Endothelial cell of umbilical vein (primary cell): ENCODE data around the gene FLT1. TPM values are rescaled to one million over a fixed set of nuclear protein-coding genes. Genes with fewer than 3 reads are reported as not detected.

Experiments used
- BruUV-seq: library from RNA; stranded (reverse); fragments of 400-500 nt; replicated peaks from 2 replicates; lab custom pipeline; 2021; lab: Mats Ljungman, UMichigan
- CTCF ChIA-PET: fragments of 300-600, 350-600 bp; sonication (Branson Sonifier 250); formaldehyde crosslinking; loops from one replicate; lab custom pipeline; 2021; ENCODE audit warnings: antibody characterized with exemption, inconsistent platforms; lab: Charles Lee
- POLR2A ChIA-PET: fragments of 300-600, 350-600 bp; sonication (Branson Sonifier 250); formaldehyde crosslinking; loops from one replicate; lab custom pipeline; 2021; ENCODE audit warnings: antibody characterized with exemption, inconsistent platforms; lab: Charles Lee
- DNase-seq: peaks from one replicate; pipeline ENCODE4 v3.0.0-alpha.2; 2011; ENCODE audit warnings: low read depth, low spot score
- FAIRE-seq: peaks from 2 replicates; lab custom pipeline; 2011; peaks lifted over from hg19 to GRCh38; lab: Jason Lieb, UNC
- H2AFZ ChIP-seq: 2 replicates; pipeline ENCODE4 v1.6.0; 2012; ENCODE audit warnings: low read depth, low read length, control low read depth, inconsistent platforms
- H3K27ac ChIP-seq: 2 replicates; pipeline ENCODE4 v1.5.1; 2011; ENCODE audit warnings: low read depth, mild to moderate bottlenecking, control low read depth, low read length, moderate library complexity; ENCODE audit not compliant: insufficient read depth
- H3K27me3 ChIP-seq, 2 experiments: 2 replicates each; pipeline versions ENCODE4 v1.6.0 to v1.6.1; 2011; ENCODE audit warnings: low read length in 2 of 2, mixed read lengths in 1 of 2; ENCODE audit not compliant: control insufficient read depth in 2 of 2, insufficient read depth in 2 of 2
- H3K36me3 ChIP-seq, 2 experiments: 2 replicates in 1 of 2; 3 replicates in 1 of 2; pipeline ENCODE4 v1.5.1; 2011; ENCODE audit warnings: low read length in 2 of 2, mild to moderate bottlenecking in 1 of 2, moderate library complexity in 1 of 2; ENCODE audit not compliant: control insufficient read depth in 2 of 2, insufficient read depth in 2 of 2; ENCODE audit errors: extremely low read depth in 1 of 2
- H3K4me1 ChIP-seq: 3 replicates; pipeline ENCODE4 v1.5.1; 2011; ENCODE audit warnings: mild to moderate bottlenecking, low read length; ENCODE audit not compliant: control insufficient read depth, insufficient read depth; ENCODE audit errors: extremely low read depth
- H3K4me2 ChIP-seq: 2 replicates; pipeline ENCODE4 v1.6.1; 2011; ENCODE audit warnings: low read length, control low read depth, mixed read lengths; ENCODE audit not compliant: insufficient read depth
- H3K4me3 ChIP-seq, 3 experiments: fragments of 200-600 bp in 1 of 3; sonication (generic), shearing (Covaris generic) in 1 of 3; replicated peaks in 1 of 3; 2 replicates each; pipeline ENCODE4 v1.5.1; 2011 to 2016; ENCODE audit warnings: control low read depth in 3 of 3, low read length in 3 of 3, mild to moderate bottlenecking in 2 of 3, inconsistent platforms in 1 of 3, low read depth in 1 of 3, moderate library complexity in 1 of 3; ENCODE audit not compliant: insufficient read depth in 1 of 3
- H3K79me2 ChIP-seq: 2 replicates; pipeline ENCODE4 v1.6.0; 2012; ENCODE audit warnings: low read length, inconsistent platforms; ENCODE audit not compliant: control insufficient read depth, insufficient read depth
- H3K9ac ChIP-seq: replicated peaks from 2 replicates; pipeline ENCODE3; 2011; ENCODE audit warnings: low read length, control low read depth; ENCODE audit not compliant: insufficient read depth; ENCODE audit errors: extremely low read depth
- H3K9me1 ChIP-seq: replicated peaks from 3 replicates; pipeline ENCODE4 v1.6.0; 2011; ENCODE audit warnings: mild to moderate bottlenecking, low read length; ENCODE audit not compliant: control insufficient read depth, insufficient read depth; ENCODE audit errors: extremely low read depth
- H3K9me3 ChIP-seq: replicated peaks from 2 replicates; pipeline ENCODE4 v1.5.1; 2012; ENCODE audit warnings: low read length, inconsistent platforms; ENCODE audit not compliant: control insufficient read depth, insufficient read depth
- H4K20me1 ChIP-seq: replicated peaks from 2 replicates; pipeline ENCODE3; 2011; ENCODE audit warnings: mild to moderate bottlenecking, low read length; ENCODE audit not compliant: control insufficient read depth, insufficient read depth; ENCODE audit errors: extremely low read depth
- CTCF ChIP-seq, 2 donors: IDR thresholded peaks; 1 replicate in 1 of 2; 2 replicates in 1 of 2; pipeline ENCODE4 v1.5.1; 2011; ENCODE audit warnings: low read length in 2 of 2, mild to moderate bottlenecking in 2 of 2, moderate library complexity in 2 of 2, control low read depth in 1 of 2, inconsistent platforms in 1 of 2, low read depth in 1 of 2; ENCODE audit not compliant: insufficient read depth in 1 of 2; ENCODE audit errors: extremely low read depth in 1 of 2
- EZH2 ChIP-seq: IDR thresholded peaks from 2 replicates; pipeline ENCODE4 v1.6.1; 2012; ENCODE audit warnings: borderline replicate concordance, low read depth, mild to moderate bottlenecking, moderate library complexity, low read length, inconsistent platforms; ENCODE audit not compliant: severe bottlenecking
- FOS ChIP-seq: IDR thresholded peaks from 2 replicates; pipeline ENCODE4 v1.6.1; 2011; ENCODE audit warnings: mild to moderate bottlenecking, low read length, moderate library complexity, borderline replicate concordance; ENCODE audit not compliant: insufficient read depth
- GATA2 ChIP-seq: IDR thresholded peaks from 2 replicates; pipeline ENCODE4 v1.7.0; 2011; ENCODE audit warnings: low read depth, mild to moderate bottlenecking, moderate library complexity, mixed read lengths, low read length; ENCODE audit not compliant: insufficient read length, insufficient read depth
- JUN ChIP-seq: IDR thresholded peaks from 2 replicates; pipeline ENCODE4 v1.6.1; 2011; ENCODE audit warnings: borderline replicate concordance, low read depth; ENCODE audit not compliant: insufficient read length, insufficient read depth
- MAX ChIP-seq: IDR thresholded peaks from 2 replicates; pipeline ENCODE4 v1.6.1; 2011; ENCODE audit not compliant: insufficient read depth, insufficient read length
- MYC ChIP-seq: IDR thresholded peaks from one replicate; pipeline ENCODE4 v1.6.1; 2011; ENCODE audit warnings: mild to moderate bottlenecking, low read depth, low read length
- POLR2A ChIP-seq: IDR thresholded peaks from 2 replicates; pipeline ENCODE4 v1.6.1; 2012; ENCODE audit warnings: low read depth, mild to moderate bottlenecking, control low read depth, low read length
- POLR2AphosphoS5 ChIP-seq: IDR thresholded peaks from 2 replicates; pipeline ENCODE4 v1.6.1; 2012; ENCODE audit warnings: low read depth, mild to moderate bottlenecking, control low read depth, low read length, moderate library complexity; ENCODE audit not compliant: insufficient read depth
- dilution Hi-C: fragments of 300-500 bp; cut with MboI; formaldehyde crosslinking; loops from one replicate; pipeline ENCODE4 v1.15.0; 2019; ENCODE audit warnings: low sequenced_read_pairs; ENCODE audit not compliant: extremely low pct_ligation_motif_present
- intact Hi-C: fragments of 100-400 bp; cut with micrococcal nuclease; formaldehyde crosslinking; loops from one replicate; pipeline ENCODE4 v1.10.0; 2022
- polyA plus RNA-seq, 4 experiments: library from polyadenylated mRNA; depleted of rRNA in 3 of 4; stranded (reverse) in 3 of 4; unstranded in 1 of 4; fragments of >200 nt; gene quantifications; 2 replicates each; pipeline versions ENCODE4 v1.2.1 to v1.2.3, GENCODE V29; 2011 to 2012; ENCODE audit warnings: missing spikeins in 1 of 4
- total RNA-seq: library from RNA; stranded (reverse); gene quantifications from 2 replicates; pipeline ENCODE4 v1.2.3, GENCODE V29; 2021

FLT1 gene
- total and polyA plus RNA-seq, 2 donors (not counting 3 experiments of a cell fraction or from before 2014, with no cell fraction given) = 16.0 to 104 TPM

DNA sequence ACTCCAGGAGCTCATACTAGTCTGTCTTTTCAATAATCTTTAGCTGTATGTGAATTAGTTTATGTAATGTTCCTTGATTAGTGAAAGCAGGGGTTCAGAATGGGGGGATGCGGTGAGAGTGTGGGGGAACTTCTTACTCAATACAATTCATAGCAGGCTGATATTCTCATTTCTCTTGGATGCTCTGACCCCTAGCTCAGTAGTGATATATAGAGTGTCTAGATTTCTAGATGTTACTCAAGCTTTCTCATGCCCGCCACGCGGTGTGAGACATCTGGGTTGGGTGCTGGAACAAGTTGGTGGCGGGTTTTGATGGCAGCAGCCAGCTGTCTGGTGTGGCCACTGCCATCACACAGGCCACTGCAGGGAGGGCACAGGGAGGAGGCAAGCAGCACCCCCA lies 39.3 kb upstream of the FLT1 start:
- ChIA-PET CTCF (interaction anchor here (0.9 to 1.8 kb wide), 7 partner anchors 9 to 262 kb away, joined by 3 to 8 read pairs (median 3); no protein-coding TSS in a partner anchor), POLR2A (no interaction called here)
- H3K4me1 ChIP-seq = peaks cover 14% of the 10 kb centered on the region
- H3K4me2 ChIP-seq = no peak overlapping the region
- TF ChIP-seq MAX (no peak), EZH2 (no peak), JUN (no peak), POLR2AphosphoS5 (no peak), POLR2A (no peak), CTCF (IDR thresholded peaks at IDR 0.05; ENCODE audit: extremely low read depth in 1 of 2, insufficient read depth in 1 of 2, low read depth in 1 of 2, low read length in 2 of 2) (no peak), MYC (no peak), GATA2 (no peak), FOS (no peak)
- no peaks in the 10 kb centered on the region for H4K20me1 ChIP-seq
- H3K27ac ChIP-seq = no peak overlapping the region
- no TSS peak for BruUV-seq
- no peaks in the 10 kb centered on the region for H3K36me3 ChIP-seq
- no peak overlapping the region for H3K9ac ChIP-seq
- intact Hi-C loops = loop anchor here (5.0 kb wide), 1 partner anchor 67 kb away; no protein-coding TSS in a partner anchor
- FAIRE-seq (no peak), DNase-seq (no peak)
- no peak overlapping the region for H3K4me3 ChIP-seq
- H3K9me1 ChIP-seq = no peaks in the 10 kb centered on the region
- no peaks in the 10 kb centered on the region for H3K79me2 ChIP-seq
- dilution Hi-C loops = no loop called here
- H2AFZ ChIP-seq = no peak overlapping the region
- H3K27me3 ChIP-seq = no peaks in the 10 kb centered on the region
- H3K9me3 ChIP-seq = no peaks in the 10 kb centered on the region
